ENCODE data around the gene PDCD6IP.

DNA sequence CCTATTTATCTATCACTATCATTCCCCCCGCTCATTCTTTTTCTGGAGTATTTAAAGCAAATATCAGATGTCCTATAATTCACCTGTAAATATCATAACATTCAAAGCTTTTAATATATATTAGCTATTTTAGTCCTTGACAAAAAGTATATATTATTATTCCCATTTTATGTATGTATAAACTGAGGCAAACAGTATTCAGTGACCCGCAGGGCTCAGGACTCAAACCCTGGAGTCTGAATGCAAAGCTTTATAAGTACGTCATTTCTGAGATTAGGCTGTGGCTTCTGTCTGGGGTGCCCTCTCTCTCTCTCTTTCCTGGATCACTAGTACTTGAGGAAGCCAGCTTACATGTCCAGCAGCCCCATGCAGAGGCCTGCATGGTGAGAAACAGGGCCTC lies 20.4 kb upstream of the PDCD6IP start:
- TF ChIP-seq POLR2A (IDR thresholded peaks at IDR 0.05) = no peak
- TF ChIP-seq, protein P1, sequence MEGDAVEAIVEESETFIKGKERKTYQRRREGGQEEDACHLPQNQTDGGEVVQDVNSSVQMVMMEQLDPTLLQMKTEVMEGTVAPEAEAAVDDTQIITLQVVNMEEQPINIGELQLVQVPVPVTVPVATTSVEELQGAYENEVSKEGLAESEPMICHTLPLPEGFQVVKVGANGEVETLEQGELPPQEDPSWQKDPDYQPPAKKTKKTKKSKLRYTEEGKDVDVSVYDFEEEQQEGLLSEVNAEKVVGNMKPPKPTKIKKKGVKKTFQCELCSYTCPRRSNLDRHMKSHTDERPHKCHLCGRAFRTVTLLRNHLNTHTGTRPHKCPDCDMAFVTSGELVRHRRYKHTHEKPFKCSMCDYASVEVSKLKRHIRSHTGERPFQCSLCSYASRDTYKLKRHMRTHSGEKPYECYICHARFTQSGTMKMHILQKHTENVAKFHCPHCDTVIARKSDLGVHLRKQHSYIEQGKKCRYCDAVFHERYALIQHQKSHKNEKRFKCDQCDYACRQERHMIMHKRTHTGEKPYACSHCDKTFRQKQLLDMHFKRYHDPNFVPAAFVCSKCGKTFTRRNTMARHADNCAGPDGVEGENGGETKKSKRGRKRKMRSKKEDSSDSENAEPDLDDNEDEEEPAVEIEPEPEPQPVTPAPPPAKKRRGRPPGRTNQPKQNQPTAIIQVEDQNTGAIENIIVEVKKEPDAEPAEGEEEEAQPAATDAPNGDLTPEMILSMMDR (IDR thresholded peaks at IDR 0.05) = no peak
